ENCODE data around the gene SLC43A1. TPM values are rescaled to one million over a fixed set of nuclear protein-coding genes. Genes with fewer than 3 reads are reported as not detected.
"Not testable (repeated sequence)": the region's sequence is repeated elsewhere in the genome, so short reads cannot be mapped to it uniquely, and the experiment has no call there.

SLC43A1 gene
- 10.4 TPM for total RNA-seq

DNA sequence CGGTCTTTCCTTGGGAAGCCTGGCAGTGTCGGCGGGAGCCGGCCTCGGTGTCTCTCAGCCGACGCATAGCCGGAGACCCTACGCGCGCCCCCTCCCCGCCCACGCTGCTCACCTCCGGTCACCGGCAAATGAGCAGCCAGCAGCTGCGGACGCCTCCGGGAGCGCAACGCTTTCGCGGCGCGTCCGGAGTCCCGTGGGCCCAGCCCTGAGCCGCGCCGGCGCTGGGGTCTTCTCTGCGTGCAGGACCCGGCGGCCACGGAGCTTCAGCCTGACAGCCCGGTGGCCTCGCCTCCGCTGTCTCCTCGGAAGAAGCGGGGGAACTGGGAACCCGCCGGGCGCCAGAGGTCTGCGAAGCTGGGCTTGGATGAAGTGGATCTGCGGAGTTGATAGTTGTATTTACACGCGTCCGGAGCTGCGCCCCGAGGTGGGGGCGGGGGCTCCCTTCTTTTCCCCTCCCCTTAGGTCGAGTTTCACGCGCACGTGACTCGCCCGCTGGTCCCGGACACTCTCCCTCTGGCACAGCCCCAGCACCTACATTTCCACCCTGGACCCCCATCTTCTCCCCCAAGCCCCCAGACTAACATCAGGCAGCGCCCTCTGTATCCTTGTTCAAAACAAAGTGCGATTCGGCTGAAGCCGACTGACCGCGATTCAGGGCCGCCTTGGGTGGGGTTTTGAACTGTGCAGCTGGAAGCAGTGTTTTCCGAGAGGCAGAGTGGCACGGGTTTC is at the start of gene SLC43A1:
SLC43A1 (minus strand) TSS at position 371 of the 729 bp plus-strand sequence. CDS start 1,591 bp downstream, outside the sequence.
- DNase-seq (ENCODE audit: low spot score): peak; percentile 65

- DNase-seq (ENCODE audit: low spot score): no peak
These were observed 47.1 kb upstream of the SLC43A1 start for GRCh38 chr11:57562596-57562995.

DNA sequence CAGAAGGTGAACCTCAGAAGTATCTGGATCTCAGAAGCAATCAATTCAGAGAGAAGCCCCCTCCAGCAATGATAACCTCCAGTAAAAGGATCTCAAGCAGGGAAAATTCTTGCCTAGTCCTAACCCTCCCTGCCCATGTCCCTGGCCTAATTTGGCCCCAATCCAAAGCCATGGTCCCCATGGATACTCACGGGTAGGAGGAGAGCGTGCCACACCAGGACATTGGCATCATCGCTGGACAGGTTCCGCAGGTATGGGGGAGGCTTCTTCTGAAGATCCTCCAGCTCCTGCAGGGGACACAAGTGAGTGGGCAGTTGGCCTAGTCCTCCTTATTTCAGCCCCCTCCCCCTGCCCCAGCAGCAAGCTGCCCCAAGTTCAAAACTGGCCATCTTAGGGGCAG is 44.6 kb upstream of the SLC43A1 start:
- no peak for DNase-seq (ENCODE audit: low spot score)

DNA sequence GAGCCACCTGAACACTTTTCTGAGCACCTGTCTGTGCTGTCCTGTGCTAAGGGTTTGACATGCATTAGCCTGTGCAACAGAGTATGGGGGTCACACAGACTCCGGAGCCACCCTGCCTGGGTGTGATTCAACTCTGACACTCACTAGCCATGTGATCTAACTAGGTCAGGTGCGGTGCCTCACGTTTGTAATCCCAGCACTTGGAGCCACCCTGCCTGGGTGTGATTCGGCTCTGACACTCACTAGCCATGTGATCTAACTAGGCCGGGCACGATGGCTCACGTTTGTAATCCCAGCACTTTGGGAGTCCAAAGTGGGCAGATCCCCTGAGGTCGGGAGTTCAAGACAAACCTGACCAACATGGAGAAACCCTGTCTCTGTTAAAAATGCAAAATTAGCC is 40.5 kb upstream of the SLC43A1 start:
- DNase-seq (ENCODE audit: low spot score): no peak

GRCh38 chr11:57555393-57555792 is 39.9 kb upstream of the SLC43A1 start:
- no peak for DNase-seq (ENCODE audit: low spot score)

- DNase-seq (ENCODE audit: low spot score): no peak
These were observed 37.0 kb upstream of the SLC43A1 start for GRCh38 chr11:57552479-57552878.

DNA sequence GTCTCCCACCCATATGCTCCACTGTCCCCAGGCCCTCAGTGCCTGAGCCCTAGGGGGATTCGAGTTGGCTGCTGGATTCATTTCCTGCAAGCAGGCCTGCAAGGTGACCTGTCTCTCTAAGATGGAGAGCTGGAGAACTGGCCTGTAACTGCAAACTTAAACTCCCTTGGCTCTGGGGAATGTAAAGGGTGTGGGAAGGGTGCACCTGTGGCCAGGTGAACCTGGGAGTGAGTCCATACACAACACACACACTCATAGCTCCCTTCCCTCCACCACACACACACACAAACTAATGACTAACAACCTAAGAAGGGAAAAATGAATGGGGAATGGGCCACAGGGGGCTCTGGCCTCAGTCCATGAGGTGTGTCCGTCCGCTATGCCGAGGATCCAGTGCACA is 36.4 kb upstream of the SLC43A1 start:
- DNase-seq (ENCODE audit: low spot score): no peak

DNA sequence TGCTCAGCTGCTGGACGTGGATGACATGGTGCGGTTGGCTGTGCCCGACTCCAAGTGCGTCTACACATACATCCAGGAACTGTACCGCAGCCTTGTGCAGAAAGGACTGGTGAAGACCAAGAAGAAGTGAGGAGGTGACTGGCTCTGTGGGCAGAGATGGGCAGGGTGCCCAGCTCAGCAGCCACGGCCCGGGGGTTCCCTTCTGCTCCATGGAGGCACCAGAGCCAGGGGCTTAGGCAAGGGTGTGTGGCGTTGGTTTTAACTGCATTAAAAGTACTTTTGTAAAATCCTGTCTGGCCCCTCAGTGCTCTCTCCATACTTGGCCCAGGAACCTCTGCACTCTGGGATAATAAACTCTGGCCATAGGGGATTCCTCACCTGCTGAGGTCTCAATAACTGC is 34.5 kb upstream of the SLC43A1 start:
- no peak for DNase-seq (ENCODE audit: low spot score)

GRCh38 chr11:57547854-57548377 is 32.4 kb upstream of the SLC43A1 start:
- DNase-seq (ENCODE audit: low spot score): no peak

DNA sequence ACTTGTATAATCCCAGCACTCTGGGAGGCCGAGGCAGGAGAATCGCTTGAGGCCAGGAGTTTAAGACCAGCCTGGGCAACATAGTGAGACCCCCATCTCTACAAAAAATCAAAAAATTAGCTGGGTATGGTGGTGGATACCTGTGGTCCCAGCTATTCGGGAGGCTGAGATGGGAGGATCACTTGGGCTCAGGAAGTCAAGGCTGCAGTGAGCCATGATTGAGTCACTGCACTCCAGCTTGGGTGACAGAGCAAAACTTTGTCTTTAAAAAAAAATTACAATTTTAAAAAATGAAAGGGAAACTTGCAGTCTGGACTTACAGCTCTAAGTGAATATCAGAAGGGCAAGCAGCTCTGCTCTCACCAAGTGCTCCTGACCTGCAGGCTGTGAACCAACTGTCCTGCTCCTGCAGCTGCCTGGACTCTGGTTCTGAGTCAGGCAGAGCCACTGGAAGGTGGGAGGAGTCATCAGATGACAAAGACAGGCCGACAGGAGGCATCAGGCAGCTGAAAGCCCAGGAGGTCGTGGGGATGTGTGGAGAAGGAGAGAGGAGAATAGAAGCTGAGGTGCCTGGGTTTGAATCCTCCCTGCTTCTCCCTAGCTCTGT is 31.5 kb upstream of the SLC43A1 start:
- DNase-seq (ENCODE audit: low spot score): no peak

GRCh38 chr11:57546451-57546850 is 30.9 kb upstream of the SLC43A1 start:
- DNase-seq (ENCODE audit: low spot score): no peak

DNA sequence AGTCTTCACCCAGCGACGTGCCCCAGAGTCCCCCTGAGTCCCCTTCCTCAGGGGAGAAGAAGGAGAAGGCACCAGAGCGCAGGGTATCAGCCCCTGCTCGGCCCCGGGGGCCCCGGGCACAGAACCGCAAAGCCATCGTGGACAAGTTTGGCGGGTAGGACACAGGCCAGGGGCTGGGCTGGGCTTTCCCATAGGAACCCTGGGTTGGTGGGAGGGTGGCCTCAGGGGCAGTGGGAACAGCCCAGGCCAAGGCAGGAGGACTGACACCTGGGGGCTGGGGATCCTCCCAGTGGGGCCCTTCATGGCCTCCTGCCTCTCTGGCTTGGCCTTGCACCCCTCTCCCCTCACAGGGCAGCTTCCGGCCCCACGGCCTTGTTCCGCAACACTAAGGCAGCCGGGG is 30.4 kb upstream of the SLC43A1 start:
- no peak for DNase-seq (ENCODE audit: low spot score)

GRCh38 chr11:57544566-57544965 is 29.1 kb upstream of the SLC43A1 start:
- no peak for DNase-seq (ENCODE audit: low spot score)

DNA sequence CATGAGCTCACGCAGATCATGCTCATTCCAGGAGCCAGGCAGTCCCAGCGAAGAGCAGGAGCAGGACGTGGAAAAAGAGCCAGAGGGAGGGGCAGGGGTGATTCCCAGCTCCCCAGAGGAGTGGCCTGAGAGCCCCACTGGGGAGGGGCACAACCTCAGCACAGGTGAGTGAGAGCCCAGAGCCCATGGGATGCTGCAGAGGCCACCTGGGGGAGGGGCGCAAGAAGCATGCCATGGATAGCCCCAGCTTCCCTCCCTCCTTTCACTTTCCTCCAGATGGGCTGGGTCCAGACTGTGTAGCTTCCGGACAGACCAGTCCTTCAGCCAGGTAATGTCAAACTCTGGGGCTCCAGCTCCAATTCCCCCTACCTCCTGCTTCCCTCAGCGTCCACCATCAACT is 28.1 kb upstream of the SLC43A1 start:
- no peak for DNase-seq (ENCODE audit: low spot score)

- DNase-seq (ENCODE audit: low spot score): no peak
These were observed 27.1 kb upstream of the SLC43A1 start for GRCh38 chr11:57542582-57542981.

DNA sequence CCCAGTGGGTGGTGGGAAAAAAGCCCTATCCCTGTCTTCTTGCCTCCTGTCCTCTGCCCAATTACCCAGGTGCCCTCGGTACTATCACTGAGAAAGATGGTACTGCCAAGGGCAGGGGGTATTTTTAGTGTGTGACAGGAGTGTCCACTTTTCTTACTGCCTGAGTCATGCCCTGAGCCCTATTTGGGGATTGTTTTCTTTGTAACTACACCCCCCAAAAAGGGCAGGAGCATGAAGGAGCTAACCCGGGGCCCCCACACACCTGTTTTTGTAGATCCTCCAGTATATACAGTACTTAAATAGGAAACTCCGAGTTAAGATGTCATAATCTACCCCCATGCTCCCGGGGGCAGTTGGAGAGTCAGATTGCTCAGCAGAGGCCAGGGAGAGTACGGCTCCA is 25.7 kb upstream of the SLC43A1 start:
- no peak for DNase-seq (ENCODE audit: low spot score)

DNA sequence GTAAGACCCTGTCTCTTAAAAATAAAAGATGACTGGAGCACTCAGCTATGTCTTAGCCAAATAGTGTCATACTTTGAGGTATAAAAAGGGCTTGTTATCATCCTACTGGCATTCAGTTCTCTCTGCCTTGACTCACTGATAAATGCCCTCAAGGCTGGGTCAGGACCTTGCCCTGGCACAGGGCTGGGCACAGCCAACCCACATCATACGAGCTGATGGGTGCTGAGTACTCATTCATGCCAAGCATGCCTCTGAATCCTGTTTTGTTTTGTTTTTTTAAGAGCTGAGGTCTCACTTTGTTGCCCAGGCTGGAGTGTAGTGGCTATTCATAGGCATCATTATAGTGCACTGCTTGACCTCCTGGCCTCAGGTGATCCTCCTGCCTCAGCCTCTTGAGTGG is 23.8 kb upstream of the SLC43A1 start:
- no peak for DNase-seq (ENCODE audit: low spot score)

- DNase-seq (ENCODE audit: low spot score): no peak
These were observed 21.6 kb upstream of the SLC43A1 start, which contains the start of gene SMTNL1 for GRCh38 chr11:57536947-57537619. TSS of gene SMTNL1 (plus strand) at chr11:57537595. CDS start at chr11:57542643, 5,048 bp downstream.

- not testable (repeated sequence) for DNase-seq (ENCODE audit: low spot score)
These were observed 18.9 kb upstream of the SLC43A1 start for GRCh38 chr11:57534449-57534848.

DNA sequence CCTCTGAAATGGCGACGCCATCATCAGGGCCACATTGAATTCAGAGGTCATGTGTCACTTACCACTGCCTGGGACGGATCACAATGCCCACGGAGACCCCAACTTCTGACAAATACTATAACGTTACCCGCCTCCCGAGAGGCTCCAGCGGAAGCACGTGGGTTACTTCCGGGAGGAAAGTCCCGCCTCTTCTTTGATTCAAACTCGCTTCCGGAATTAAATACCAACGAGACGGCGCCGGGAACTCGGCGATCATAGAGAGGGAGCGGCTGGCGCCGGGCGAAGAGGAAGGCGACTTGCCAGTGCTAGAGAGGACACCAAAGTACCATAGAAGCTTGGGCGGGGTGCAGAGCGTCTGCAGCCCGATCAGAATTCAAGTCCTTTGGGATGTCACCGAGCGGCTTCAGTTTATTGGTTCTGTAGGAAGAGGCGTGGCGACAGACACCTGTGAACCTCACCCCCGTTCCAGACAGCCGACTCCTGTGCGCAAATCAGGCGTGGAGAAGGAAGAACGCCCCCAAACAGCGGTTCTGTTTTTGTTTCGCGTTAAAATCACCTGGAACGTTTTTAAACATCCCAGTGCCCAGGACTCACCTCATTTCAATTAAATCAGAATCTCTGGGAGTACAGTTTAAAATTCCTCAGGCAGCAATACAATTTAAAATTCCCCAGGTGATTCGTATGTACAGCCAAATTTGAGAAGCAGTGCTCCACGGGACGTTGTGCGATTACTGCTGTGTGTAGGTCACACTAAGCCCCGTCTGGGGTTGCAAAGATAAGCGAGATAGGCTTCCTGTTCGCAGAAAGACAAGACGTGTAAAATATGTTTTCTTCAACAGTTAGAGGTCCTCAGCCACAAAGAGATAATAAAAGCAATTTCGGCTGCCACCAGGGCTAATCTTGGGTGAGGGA is 15.3 kb upstream of the SLC43A1 start, which contains the start of gene TIMM10:
TIMM10 (minus strand) TSS at position 159 of the 912 bp plus-strand sequence. CDS start 565 bp downstream, outside the sequence.
- peak; percentile 97 for DNase-seq (ENCODE audit: low spot score)

DNA sequence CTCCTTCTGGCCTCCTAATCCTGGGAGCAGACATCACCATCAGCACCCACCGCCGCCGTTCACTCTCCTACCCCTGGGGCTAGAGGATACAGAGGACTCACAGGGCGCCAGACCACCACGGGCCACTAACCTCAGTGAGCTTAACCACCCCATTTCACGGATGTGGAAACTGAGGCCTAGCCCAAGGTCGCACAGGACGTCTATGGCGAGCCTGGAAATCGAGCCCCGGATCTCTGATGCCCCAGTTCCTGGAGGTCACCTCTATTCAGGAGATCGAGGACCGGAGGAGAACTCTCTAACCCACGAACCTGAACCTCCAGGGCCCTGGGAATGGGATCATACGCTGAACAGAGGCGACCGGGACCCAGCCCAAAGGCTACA is 14.7 kb upstream of the SLC43A1 start:
- DNase-seq (ENCODE audit: low spot score): no peak

All from ureter (tissue), 1 donor.